Gastroesophageal sphincter (tissue), 4 donors: ENCODE results near the gene CLEC4M. TPM values are rescaled to one million over a fixed set of nuclear protein-coding genes. Genes with fewer than 3 reads are reported as not detected.

Source experiments
- ATAC-seq: fragments of 150-250 bp; one replicate; pipeline ENCODE4 v1.9.1; 2016; ENCODE audit warnings: mild to moderate bottlenecking, moderate library complexity
- H3K27ac ChIP-seq, 4 donors: fragments of 200-600 bp; sonication (generic) in 3 of 4; 1 replicate in 3 of 4; 2 replicates in 1 of 4; pipeline ENCODE4 v1.5.1; 2016 to 2019
- H3K27me3 ChIP-seq: fragments of 200-600 bp; sonication (generic); one replicate; pipeline ENCODE4 v1.5.1; 2019
- H3K36me3 ChIP-seq, 2 donors: fragments of 200-600 bp; sonication (generic); one replicate each; pipeline ENCODE4 v1.5.1; 2019; ENCODE audit warnings: control low read depth in 1 of 2
- H3K4me1 ChIP-seq, 3 donors: fragments of 200-600 bp; sonication (generic); 1 replicate in 2 of 3; 2 replicates in 1 of 3; pipeline ENCODE4 v1.5.1; 2016 to 2019; ENCODE audit warnings: control low read depth in 2 of 3
- H3K4me3 ChIP-seq, 2 donors: fragments of 200-600 bp; sonication (generic); one replicate each; pipeline ENCODE4 v1.5.1; 2019; ENCODE audit warnings: mild to moderate bottlenecking in 1 of 2, moderate library complexity in 1 of 2
- H3K9me3 ChIP-seq, 3 donors: fragments of 200-600 bp; sonication (generic); one replicate each; pipeline ENCODE4 v1.5.1; 2017 to 2019; ENCODE audit warnings: control low read depth in 2 of 3
- CTCF ChIP-seq, 4 experiments: fragments of 200-600 bp in 2 of 4; fragments of 450-650 bp in 2 of 4; sonication (generic) in 1 of 4; IDR thresholded peaks; one replicate each; pipeline ENCODE4 v1.5.1; 2017 to 2019; ENCODE audit warnings: antibody characterized with exemption in 4 of 4, mild to moderate bottlenecking in 2 of 4, moderate library complexity in 2 of 4
- EP300 ChIP-seq: sonication (generic); formaldehyde crosslinking; IDR thresholded peaks from one replicate; pipeline ENCODE4 v1.6.1; 2017; ENCODE audit warnings: antibody characterized with exemption, mild to moderate bottlenecking
- POLR2A ChIP-seq, 2 donors: fragments of 450-650 bp; IDR thresholded peaks; one replicate each; pipeline ENCODE4 v1.6.1; 2017; ENCODE audit warnings: antibody characterized with exemption in 2 of 2, mild to moderate bottlenecking in 2 of 2, moderate library complexity in 1 of 2
- POLR2AphosphoS5 ChIP-seq: sonication (generic); formaldehyde crosslinking; IDR thresholded peaks from one replicate; pipeline ENCODE4 v1.6.1; 2017; ENCODE audit warnings: antibody characterized with exemption
- WGBS, 2 donors: methylation state at CpG; one replicate each; pipeline ENCODE4 v1.1.5; 2018; ENCODE audit warnings: low coverage in 1 of 2; 5-methylcytosine and 5-hydroxymethylcytosine counted together
- total RNA-seq, 4 donors: library from RNA; depleted of rRNA; stranded (reverse); fragments of >200 nt; gene quantifications; one replicate each; pipeline ENCODE4 v1.1.0, GENCODE V29; 2016

The CLEC4M gene
- total RNA-seq, 4 donors from 2014 or later = not detected

GRCh38 chr19:7748171-7748570 lies 14.9 kb upstream of the CLEC4M start:
- ATAC-seq = no peak
- Histone ChIP-seq H3K36me3 (no peaks in the 10 kb centered on the region), H3K4me1 (no peaks in the 10 kb centered on the region), H3K27me3 (peaks cover 69% of the 10 kb centered on the region), H3K4me3 (no peak overlapping the region), H3K9me3 (no peaks in the 10 kb centered on the region), H3K27ac (no peak overlapping the region)
- TF ChIP-seq POLR2AphosphoS5 (no peak), CTCF (IDR thresholded peaks at IDR 0.05) (no peak), POLR2A (IDR thresholded peaks at IDR 0.05) (no peak), EP300 (no peak)
- 52 to 57% methylated on average over 2 of the region's 2 CpGs for WGBS, 2 donors

GRCh38 chr19:7748756-7749155 lies 14.3 kb upstream of the CLEC4M start:
- H3K4me1 ChIP-seq = no peaks in the 10 kb centered on the region
- H3K4me3 ChIP-seq = no peak overlapping the region
- ATAC-seq = no peak
- H3K27me3 ChIP-seq = peaks cover 64% of the 10 kb centered on the region
- H3K9me3 ChIP-seq = no peaks in the 10 kb centered on the region
- no peaks in the 10 kb centered on the region for H3K36me3 ChIP-seq
- 24 to 27% methylated on average over 3 of the region's 4 CpGs for WGBS, 2 donors
- no peak overlapping the region for H3K27ac ChIP-seq
- no peak for TF ChIP-seq EP300
- no peak for TF ChIP-seq POLR2A (IDR thresholded peaks at IDR 0.05)
- no peak for TF ChIP-seq POLR2AphosphoS5
- no peak for TF ChIP-seq CTCF (IDR thresholded peaks at IDR 0.05)

DNA sequence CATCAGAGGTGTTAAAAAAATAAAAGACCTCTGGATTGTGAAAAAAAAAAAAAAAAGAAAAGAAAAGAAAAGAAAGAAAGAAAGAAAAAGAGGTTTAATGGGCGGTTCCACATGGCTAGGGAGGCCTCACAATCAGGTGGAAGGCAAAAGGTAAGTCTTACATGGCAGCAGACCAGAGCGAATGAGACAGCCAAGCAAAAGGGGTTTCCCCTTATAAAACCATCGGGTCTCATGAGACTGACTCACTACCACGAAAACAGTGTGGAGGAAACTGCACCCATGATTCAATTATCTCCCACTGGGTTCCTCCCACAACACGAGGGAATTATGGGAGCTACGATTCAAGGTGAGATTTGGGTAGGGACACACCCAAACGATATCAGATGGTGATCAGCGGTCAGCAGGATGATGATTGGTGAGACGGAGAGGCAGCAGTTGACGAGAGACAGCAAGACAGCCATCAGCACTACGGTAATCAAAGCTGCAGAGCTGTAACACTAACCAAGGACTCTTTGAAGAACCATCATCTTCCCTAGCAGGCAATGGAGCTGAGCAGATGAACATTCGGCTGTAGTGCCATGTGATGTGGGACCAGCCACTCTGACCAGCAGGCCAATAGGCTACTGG lies 11.8 kb upstream of the CLEC4M start:
- Histone ChIP-seq H3K36me3 (no peaks in the 10 kb centered on the region), H3K27me3 (peaks cover 60% of the 10 kb centered on the region), H3K9me3 (peaks cover 0 to 10% (median 0%) of the 10 kb centered on the region in 3 donors), H3K4me1 (no peaks in the 10 kb centered on the region), H3K27ac (no peak overlapping the region), H3K4me3 (no peak overlapping the region)
- ATAC-seq = no peak
- WGBS, 2 donors = 52 to 72% methylated on average over 10 to 11 of the region's 12 CpGs
- no peak for TF ChIP-seq CTCF (IDR thresholded peaks at IDR 0.05)
- TF ChIP-seq POLR2AphosphoS5 = no peak
- TF ChIP-seq POLR2A (IDR thresholded peaks at IDR 0.05) = no peak
- TF ChIP-seq EP300 = no peak

- Histone ChIP-seq H3K36me3 (no peaks in the 10 kb centered on the region), H3K4me3 (no peak overlapping the region), H3K27ac (no peak overlapping the region), H3K4me1 (no peaks in the 10 kb centered on the region), H3K9me3 (peaks cover 0 to 49% (median 0%) of the 10 kb centered on the region in 3 donors), H3K27me3 (peaks cover 49% of the 10 kb centered on the region)
- ATAC-seq = no peak
- 40% methylated on average over 4 of the region's 4 CpGs; no CpG with 5 or more reads in 1 of the 2 donors for WGBS, 2 donors
- TF ChIP-seq POLR2AphosphoS5 (no peak), CTCF (IDR thresholded peaks at IDR 0.05) (no peak), EP300 (no peak), POLR2A (IDR thresholded peaks at IDR 0.05) (no peak)
These were observed 6.8 kb upstream of the CLEC4M start for GRCh38 chr19:7756258-7756657.

DNA sequence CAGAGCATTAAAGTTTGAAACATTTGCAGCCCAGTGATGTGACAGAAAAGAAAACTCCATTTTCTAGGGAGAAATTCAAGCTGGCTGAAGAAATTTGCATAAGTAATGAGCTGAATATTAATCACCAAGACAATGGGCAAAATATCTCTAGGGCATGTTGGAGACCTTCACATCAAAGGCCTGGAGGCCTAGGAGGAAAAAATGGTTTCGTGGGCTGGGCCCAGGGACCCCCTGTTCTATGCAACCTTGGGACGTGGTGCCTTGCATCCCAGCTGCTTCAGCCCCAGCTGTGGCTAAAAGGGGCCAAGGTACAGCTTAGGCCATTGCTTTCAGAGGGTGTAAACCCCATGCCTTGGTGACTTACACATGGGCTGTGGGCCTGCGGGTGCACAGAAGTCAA lies 5.7 kb upstream of the CLEC4M start:
- no peak for ATAC-seq
- no peak for TF ChIP-seq POLR2A (IDR thresholded peaks at IDR 0.05)
- TF ChIP-seq EP300 = no peak
- no peak for TF ChIP-seq POLR2AphosphoS5
- Histone ChIP-seq H3K27ac (no peak overlapping the region), H3K27me3 (peaks cover 48% of the 10 kb centered on the region), H3K4me3 (no peak overlapping the region), H3K9me3 (peaks cover 0 to 49% (median 0%) of the 10 kb centered on the region in 3 donors), H3K4me1 (no peaks in the 10 kb centered on the region), H3K36me3 (no peaks in the 10 kb centered on the region)
- 100% methylated on average over 2 of the region's 3 CpGs; no CpG with 5 or more reads in 1 of the 2 donors for WGBS, 2 donors
